A673 (cell line): ENCODE measurements around the gene SLC36A3. TPM values are rescaled to one million over a fixed set of nuclear protein-coding genes. Genes with fewer than 3 reads are reported as not detected.

Experiments used
- BruUV-seq: library from RNA; stranded (reverse); fragments of 400-500 nt; replicated peaks from 2 replicates; lab custom pipeline; 2021; lab: Mats Ljungman, UMichigan
- CTCF ChIA-PET: fragments of 300-600 bp; sonication (Branson Sonifier 250); formaldehyde crosslinking; loops from one replicate; lab custom pipeline; 2022; ENCODE audit warnings: antibody characterized with exemption; lab: Charles Lee
- POLR2A ChIA-PET: fragments of 300-600 bp; sonication (Branson Sonifier 250); formaldehyde crosslinking; loops from one replicate; lab custom pipeline; 2022; ENCODE audit warnings: antibody characterized with exemption; ENCODE audit not compliant: low non-redundant PET; lab: Charles Lee
- DNase-seq: peaks from one replicate; pipeline ENCODE4 v3.0.0-alpha.2; 2015; ENCODE audit warnings: low spot score
- H3K27ac ChIP-seq: fragments of 200-600 bp; sonication (generic); 2 replicates; pipeline ENCODE4 v1.5.1; 2016; ENCODE audit warnings: mixed run types, low read depth, mild to moderate bottlenecking, mixed read lengths, antibody characterized with exemption, low read length; ENCODE audit not compliant: poor library complexity, severe bottlenecking
- H3K27me3 ChIP-seq: fragments of 200-600 bp; sonication (generic); replicated peaks from 2 replicates; pipeline ENCODE4 v1.6.1; 2017; ENCODE audit warnings: mixed run types, low read depth, mild to moderate bottlenecking, mixed read lengths, antibody characterized with exemption, low read length; ENCODE audit not compliant: insufficient read depth, poor library complexity
- H3K36me3 ChIP-seq: fragments of 200-600 bp; sonication (generic); 2 replicates; pipeline ENCODE4 v1.6.1; 2016; ENCODE audit warnings: mixed run types, mild to moderate bottlenecking, mixed read lengths, antibody characterized with exemption, low read length; ENCODE audit not compliant: insufficient read depth, poor library complexity, severe bottlenecking
- H3K4me1 ChIP-seq: fragments of 200-600 bp; sonication (generic); 2 replicates; pipeline ENCODE4 v1.6.1; 2017; ENCODE audit warnings: mixed run types, mild to moderate bottlenecking, mixed read lengths, antibody characterized with exemption, low read length; ENCODE audit not compliant: insufficient read depth, poor library complexity, severe bottlenecking
- H3K4me3 ChIP-seq: fragments of 200-600 bp; sonication (generic); 2 replicates; pipeline ENCODE4 v1.5.1; 2016; ENCODE audit warnings: low read depth, mixed run types, mild to moderate bottlenecking, mixed read lengths, low read length; ENCODE audit not compliant: poor library complexity, severe bottlenecking
- H3K9me3 ChIP-seq: fragments of 200-600 bp; sonication (generic); 2 replicates; pipeline ENCODE4 v1.6.1; 2016; ENCODE audit warnings: mixed run types, low read depth, mild to moderate bottlenecking, mixed read lengths, antibody characterized with exemption, low read length; ENCODE audit not compliant: poor library complexity, severe bottlenecking
- EZH2 ChIP-seq: fragments of 200-600 bp; sonication (generic); IDR thresholded peaks from 2 replicates; pipeline ENCODE4 v1.6.1; 2017; ENCODE audit warnings: borderline replicate concordance, low read depth, mild to moderate bottlenecking, mixed read lengths, antibody characterized with exemption, low read length; ENCODE audit not compliant: poor library complexity, severe bottlenecking
- intact Hi-C: fragments of 100-400 bp; cut with micrococcal nuclease; formaldehyde crosslinking; loops from one replicate; pipeline ENCODE4 v1.10.0; 2022; ENCODE audit not compliant: unreplicated experiment
- total RNA-seq: library from RNA; stranded (reverse); gene quantifications from 2 replicates; pipeline ENCODE4 v1.2.3, GENCODE V29; 2021
- TF ChIP-seq, protein P1 (sequence below): fragments of 300-800, 200-600 bp; sonication (generic); conservative IDR thresholded peaks from 2 replicates; pipeline ENCODE4 v1.5.1; 2017; ENCODE audit warnings: low read depth, mild to moderate bottlenecking, antibody characterized with exemption, low read length, moderate library complexity, mixed read lengths

Gene SLC36A3
- total RNA-seq, 1 experiment from 2014 or later = not detected

DNA sequence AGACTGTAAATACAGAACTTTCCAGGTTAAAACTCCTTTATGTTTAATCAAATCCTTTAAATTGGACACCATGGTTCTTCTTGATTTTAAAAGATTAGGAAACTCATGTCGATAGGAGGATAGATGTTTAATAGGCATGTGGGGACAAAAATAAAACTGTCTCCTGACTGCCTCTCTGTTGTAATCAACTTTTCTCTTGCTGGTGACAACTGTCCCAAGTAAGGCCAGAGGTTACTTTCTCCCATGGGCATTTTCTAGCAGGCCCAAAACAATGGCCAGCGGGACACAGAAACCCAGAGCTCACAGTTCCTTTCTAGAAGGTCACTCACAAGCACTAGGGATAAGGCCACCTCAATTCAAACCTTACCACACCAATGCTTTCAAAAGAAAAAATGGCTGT is 29.3 kb upstream of the SLC36A3 start:
- Histone ChIP-seq H3K36me3 (no peaks in the 10 kb centered on the region), H3K27me3 (peaks cover under 1% of the 10 kb centered on the region), H3K4me3 (no peak overlapping the region), H3K4me1 (no peaks in the 10 kb centered on the region), H3K9me3 (no peaks in the 10 kb centered on the region), H3K27ac (no peak overlapping the region)
- DNase-seq = no peak
- TF ChIP-seq EZH2 = no peak
- TF ChIP-seq, protein P1, sequence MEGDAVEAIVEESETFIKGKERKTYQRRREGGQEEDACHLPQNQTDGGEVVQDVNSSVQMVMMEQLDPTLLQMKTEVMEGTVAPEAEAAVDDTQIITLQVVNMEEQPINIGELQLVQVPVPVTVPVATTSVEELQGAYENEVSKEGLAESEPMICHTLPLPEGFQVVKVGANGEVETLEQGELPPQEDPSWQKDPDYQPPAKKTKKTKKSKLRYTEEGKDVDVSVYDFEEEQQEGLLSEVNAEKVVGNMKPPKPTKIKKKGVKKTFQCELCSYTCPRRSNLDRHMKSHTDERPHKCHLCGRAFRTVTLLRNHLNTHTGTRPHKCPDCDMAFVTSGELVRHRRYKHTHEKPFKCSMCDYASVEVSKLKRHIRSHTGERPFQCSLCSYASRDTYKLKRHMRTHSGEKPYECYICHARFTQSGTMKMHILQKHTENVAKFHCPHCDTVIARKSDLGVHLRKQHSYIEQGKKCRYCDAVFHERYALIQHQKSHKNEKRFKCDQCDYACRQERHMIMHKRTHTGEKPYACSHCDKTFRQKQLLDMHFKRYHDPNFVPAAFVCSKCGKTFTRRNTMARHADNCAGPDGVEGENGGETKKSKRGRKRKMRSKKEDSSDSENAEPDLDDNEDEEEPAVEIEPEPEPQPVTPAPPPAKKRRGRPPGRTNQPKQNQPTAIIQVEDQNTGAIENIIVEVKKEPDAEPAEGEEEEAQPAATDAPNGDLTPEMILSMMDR = no peak
- ChIA-PET POLR2A (no interaction called here), CTCF (no interaction called here)
- BruUV-seq = no TSS peak
- intact Hi-C loops = no loop called here

DNA sequence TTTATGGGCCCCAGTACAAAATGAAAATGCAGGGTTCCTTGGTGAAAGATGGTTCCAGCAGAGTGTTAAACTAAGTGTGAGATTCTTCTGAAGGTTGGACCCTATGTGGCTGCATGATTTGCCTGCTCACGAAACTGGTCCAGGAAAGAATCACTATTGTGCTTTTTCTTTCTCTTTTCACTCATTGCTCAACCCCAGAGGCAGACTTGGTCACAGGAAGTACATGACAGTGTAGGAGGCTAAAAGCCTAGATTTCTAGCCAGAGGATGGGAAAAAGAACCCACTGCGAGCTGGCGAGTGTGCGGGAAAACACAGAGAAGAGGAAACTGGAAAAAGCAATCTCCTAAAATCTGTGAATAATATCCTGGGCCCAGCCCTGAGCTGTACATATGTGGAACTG is 25.2 kb upstream of the SLC36A3 start:
- TF ChIP-seq, protein P1 = no peak
- TF ChIP-seq EZH2 = no peak
- CTCF ChIA-PET = no interaction called here
- intact Hi-C loops = no loop called here

DNA sequence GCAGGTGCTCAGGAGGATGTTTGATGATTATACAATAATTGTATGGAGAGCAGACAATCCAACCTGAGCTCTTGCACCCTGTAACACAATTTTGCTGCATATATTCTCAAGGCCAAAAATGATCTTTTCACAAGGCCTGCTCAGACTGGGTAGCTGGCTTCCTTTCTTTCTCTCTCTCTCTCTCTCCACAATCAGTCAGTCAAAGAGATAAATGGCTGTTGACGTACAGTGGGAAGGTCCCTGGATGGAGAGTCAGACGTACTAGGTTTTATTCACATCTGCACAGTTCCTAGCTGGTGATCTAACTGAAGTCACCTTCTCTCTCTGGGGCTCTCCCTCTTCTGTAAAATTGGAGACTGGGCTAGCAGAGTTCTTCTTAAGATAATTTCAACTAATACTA is 24.0 kb upstream of the SLC36A3 start:
- POLR2A ChIA-PET = no interaction called here
- intact Hi-C loops = no loop called here
- Histone ChIP-seq H3K27me3 (peaks cover 10% of the 10 kb centered on the region), H3K4me1 (no peaks in the 10 kb centered on the region), H3K4me3 (no peak overlapping the region), H3K9me3 (no peaks in the 10 kb centered on the region), H3K36me3 (no peaks in the 10 kb centered on the region), H3K27ac (no peak overlapping the region)
- TF ChIP-seq EZH2 = no peak
- no TSS peak for BruUV-seq
- DNase-seq = no peak
- CTCF ChIA-PET = no interaction called here

More for the DNA sequence above, 25.2 kb upstream of the SLC36A3 start:
- no peak for DNase-seq
- BruUV-seq = no TSS peak
- POLR2A ChIA-PET = no interaction called here
- no peaks in the 10 kb centered on the region for H3K9me3 ChIP-seq
- no peak overlapping the region for H3K4me3 ChIP-seq
- peaks cover 10% of the 10 kb centered on the region for H3K27me3 ChIP-seq
- H3K4me1 ChIP-seq = no peaks in the 10 kb centered on the region
- no peaks in the 10 kb centered on the region for H3K36me3 ChIP-seq
- no peak overlapping the region for H3K27ac ChIP-seq

DNA sequence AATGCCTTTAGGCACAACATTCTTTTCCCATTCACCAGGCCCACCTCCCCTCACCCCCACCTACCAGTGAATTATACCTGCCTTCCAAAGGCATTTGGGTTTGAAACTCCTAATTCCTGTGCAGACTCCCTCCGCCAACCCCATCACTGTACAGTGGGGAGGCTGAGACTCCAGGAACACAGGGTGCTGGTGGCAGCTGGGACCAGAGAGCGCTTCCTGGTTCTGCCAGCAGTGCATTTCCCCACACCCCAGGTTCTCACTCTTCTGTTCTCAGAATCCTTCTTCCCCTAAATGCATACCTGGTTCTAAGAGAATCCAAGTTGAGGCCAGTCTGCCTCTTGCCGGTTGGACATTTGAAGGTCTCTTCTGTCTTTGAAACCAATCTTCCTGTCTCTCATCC is 22.7 kb upstream of the SLC36A3 start:
- intact Hi-C loops = no loop called here
- ChIA-PET POLR2A (no interaction called here), CTCF (no interaction called here)
- Histone ChIP-seq H3K4me3 (no peak overlapping the region), H3K36me3 (no peaks in the 10 kb centered on the region), H3K27ac (no peak overlapping the region), H3K4me1 (no peaks in the 10 kb centered on the region), H3K27me3 (peaks cover 10% of the 10 kb centered on the region), H3K9me3 (no peaks in the 10 kb centered on the region)
- no TSS peak for BruUV-seq
- DNase-seq = no peak
- no peak for TF ChIP-seq EZH2
- TF ChIP-seq, protein P1 = no peak
